Activated naive CD8-positive, alpha-beta T cell treated with anti-CD3 and anti-CD28 coated beads, Interleukin-2, amount 10 ng/mL, durations not matched to agents 7 days and 5 days (primary cell): Measurements from ENCODE around the gene KLHDC3. TPM values are rescaled to one million over a fixed set of nuclear protein-coding genes. Genes with fewer than 3 reads are reported as not detected.
A peak's percentile ranks its signal among the peaks of the same experiment; 100 is the strongest.
"Not testable (repeated sequence)": the region's sequence is repeated elsewhere in the genome, so short reads cannot be mapped to it uniquely, and the experiment has no call there.

Experiments
- ATAC-seq: fragments of 150-1000 bp; cut with Tn5 transposase; one replicate; pipeline ENCODE4 v1.10.0; 2021; ENCODE audit warnings: low read depth, moderate library complexity
- POLR2A ChIA-PET: fragments of 350-600 bp; sonication (Branson Sonifier 250); formaldehyde crosslinking; loops from one replicate; lab custom pipeline; 2021; ENCODE audit warnings: antibody characterized with exemption; lab: Charles Lee
- DNase-seq: peaks from one replicate; pipeline ENCODE4 v3.0.0; 2021
- H3K27ac Mint-ChIP-seq: one replicate; pipeline ENCODE4 v1.8.0; 2022; ENCODE audit warnings: mild to moderate bottlenecking, mixed read lengths
- H3K27me3 Mint-ChIP-seq: one replicate; pipeline ENCODE4 v1.8.0; 2022; ENCODE audit warnings: mild to moderate bottlenecking, moderate library complexity, mixed read lengths
- H3K36me3 Mint-ChIP-seq: one replicate; pipeline ENCODE4 v1.8.0; 2021; ENCODE audit warnings: mild to moderate bottlenecking, mixed read lengths
- H3K4me1 Mint-ChIP-seq: one replicate; pipeline ENCODE4 v1.8.0; 2021; ENCODE audit warnings: mixed read lengths
- H3K4me3 Mint-ChIP-seq: one replicate; pipeline ENCODE4 v1.8.0; 2022; ENCODE audit warnings: mild to moderate bottlenecking, moderate library complexity, mixed read lengths
- H3K9me3 Mint-ChIP-seq: one replicate; pipeline ENCODE4 v1.8.0; 2021; ENCODE audit warnings: mixed read lengths
- total RNA-seq, 2 experiments: library from RNA; stranded (reverse); gene quantifications; one replicate each; pipeline ENCODE4 v1.2.3, GENCODE V29; 2021

KLHDC3 gene
- total RNA-seq, 2 experiments from 2014 or later: 69.4 to 69.9 TPM

DNA sequence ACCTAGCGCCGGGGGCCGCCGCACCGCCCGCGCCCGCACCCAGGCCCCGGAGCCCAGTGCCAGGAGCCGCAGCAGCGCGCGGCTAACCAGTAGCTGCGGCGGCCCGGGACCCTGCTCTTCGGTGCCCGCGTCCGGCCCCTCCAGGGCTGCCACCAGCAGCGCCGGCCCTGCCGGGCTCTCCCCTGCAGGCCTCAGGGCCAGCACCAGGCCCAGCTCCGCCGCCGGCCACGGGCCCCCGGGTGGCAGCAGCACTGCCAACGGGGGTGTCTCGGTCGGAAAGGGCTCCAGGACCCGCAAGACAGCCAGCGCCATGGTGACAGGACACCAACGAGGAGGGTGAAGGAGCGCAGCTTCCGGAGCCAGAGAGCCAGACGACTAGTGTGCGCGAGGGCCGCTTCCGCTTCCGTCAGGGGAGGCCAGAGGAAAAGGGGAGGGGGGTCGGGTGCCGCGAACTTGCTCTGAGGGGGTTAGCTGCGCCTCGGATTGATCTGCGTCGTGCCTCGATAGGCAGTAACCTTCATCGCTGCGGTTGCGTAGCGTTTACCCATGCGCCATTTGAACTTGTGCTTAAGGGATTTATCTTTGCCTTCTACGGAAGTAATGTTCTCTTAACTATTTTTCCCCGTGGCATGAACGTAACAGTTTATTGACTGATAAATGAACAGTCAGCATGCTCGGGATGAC is 35.1 kb upstream of the KLHDC3 start, which contains the start of gene PEX6:
Gene PEX6 (minus strand): TSS at position 343 of the 684 bp plus-strand sequence. CDS start 31 bp downstream, at position 312.
- H3K27ac Mint-ChIP-seq: peak within 1 kb of the TSS; percentile 98
- H3K9me3 Mint-ChIP-seq: no peaks in the 10 kb centered on the region
- no peaks in the 10 kb centered on the region for H3K27me3 Mint-ChIP-seq

DNA sequence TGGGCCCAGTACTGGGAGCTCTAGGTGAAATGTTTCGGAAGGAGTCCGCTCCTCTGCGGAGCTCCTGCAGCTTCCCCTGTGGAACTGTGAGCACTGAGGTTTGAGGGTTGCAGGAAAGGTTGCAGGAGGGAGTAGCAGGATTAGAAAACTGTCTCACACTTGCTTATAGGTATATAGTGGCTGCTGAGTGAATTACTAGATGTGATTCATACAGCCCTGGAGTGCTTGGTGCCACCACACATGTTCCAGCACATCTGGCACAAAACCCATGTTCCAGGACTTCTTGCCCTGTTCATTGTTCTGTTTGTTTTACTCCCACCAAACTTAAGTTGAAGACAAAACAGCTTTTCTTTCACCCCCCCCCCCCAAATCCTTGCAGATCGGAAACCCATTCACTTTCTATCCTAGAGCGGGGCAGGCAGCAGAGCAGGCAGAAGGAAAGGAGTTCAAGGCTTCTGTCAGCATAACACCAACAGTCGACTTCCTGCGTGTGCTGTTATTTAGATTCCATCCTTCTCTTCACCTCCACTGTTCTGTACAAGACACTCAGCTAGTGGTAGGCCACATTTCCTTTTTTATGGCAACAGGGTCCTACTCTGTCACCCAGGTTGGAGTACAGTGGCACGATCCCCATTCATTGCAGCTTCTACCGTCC is 34.4 kb upstream of the KLHDC3 start:
- DNase-seq: no peak
- peaks cover 11% of the 10 kb centered on the region for H3K36me3 Mint-ChIP-seq
- peak; percentile 2 for ATAC-seq
- H3K27ac Mint-ChIP-seq: peak overlapping the region; percentile 98
- H3K27me3 Mint-ChIP-seq: no peaks in the 10 kb centered on the region
- H3K4me3 Mint-ChIP-seq: peak overlapping the region; percentile 89
- H3K4me1 Mint-ChIP-seq: peaks cover 35% of the 10 kb centered on the region
- no peaks in the 10 kb centered on the region for H3K9me3 Mint-ChIP-seq
- POLR2A ChIA-PET: interaction anchor here (0.6 to 3.4 kb wide), 28 partner anchors 8 to 234 kb away, joined by 3 to 66 read pairs (median 6); partner anchors contain the start of genes BICRAL, CNPY3, CUL7 and CUL9

More for the DNA sequence above, 35.1 kb upstream of the KLHDC3 start, which contains the start of gene PEX6:
- H3K36me3 Mint-ChIP-seq: peaks cover 12% of the 10 kb centered on the region
- peaks cover 34% of the 10 kb centered on the region for H3K4me1 Mint-ChIP-seq
- peak within 1 kb of the TSS; percentile 89 for H3K4me3 Mint-ChIP-seq
- ATAC-seq (peak; percentile 94), DNase-seq (peak; percentile 93)
- POLR2A ChIA-PET: interaction anchor here (0.6 to 3.4 kb wide), 30 partner anchors 9 to 233 kb away, joined by 3 to 66 read pairs (median 5); partner anchors contain the start of genes BICRAL, CNPY3, CUL7 and CUL9

DNA sequence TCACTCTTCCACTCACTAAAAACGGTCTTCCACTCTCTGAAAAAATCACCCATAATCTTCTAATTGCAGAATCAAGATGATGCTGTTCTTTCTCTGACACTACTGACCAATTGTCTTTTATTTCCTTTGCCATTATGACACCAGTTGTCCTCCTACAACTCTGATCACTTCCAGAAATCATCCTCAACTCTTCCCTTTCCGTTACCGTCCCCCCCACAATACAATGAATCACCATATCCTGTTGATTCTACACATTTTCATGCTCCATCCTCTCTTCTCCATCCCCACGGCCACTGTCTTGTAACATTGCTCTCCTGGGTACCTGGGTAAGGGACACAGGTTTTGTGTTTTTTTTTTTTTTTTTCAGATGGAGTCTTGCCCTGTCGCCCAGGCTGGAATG is 32.2 kb upstream of the KLHDC3 start:
- Mint-ChIP-seq H3K9me3 (no peaks in the 10 kb centered on the region), H3K4me1 (peaks cover 47% of the 10 kb centered on the region), H3K27me3 (no peaks in the 10 kb centered on the region), H3K36me3 (peaks cover 7% of the 10 kb centered on the region), H3K27ac (peak overlapping the region; percentile 31), H3K4me3 (no peak overlapping the region)
- ATAC-seq (no peak), DNase-seq (no peak)
- POLR2A ChIA-PET: no interaction called here

DNA sequence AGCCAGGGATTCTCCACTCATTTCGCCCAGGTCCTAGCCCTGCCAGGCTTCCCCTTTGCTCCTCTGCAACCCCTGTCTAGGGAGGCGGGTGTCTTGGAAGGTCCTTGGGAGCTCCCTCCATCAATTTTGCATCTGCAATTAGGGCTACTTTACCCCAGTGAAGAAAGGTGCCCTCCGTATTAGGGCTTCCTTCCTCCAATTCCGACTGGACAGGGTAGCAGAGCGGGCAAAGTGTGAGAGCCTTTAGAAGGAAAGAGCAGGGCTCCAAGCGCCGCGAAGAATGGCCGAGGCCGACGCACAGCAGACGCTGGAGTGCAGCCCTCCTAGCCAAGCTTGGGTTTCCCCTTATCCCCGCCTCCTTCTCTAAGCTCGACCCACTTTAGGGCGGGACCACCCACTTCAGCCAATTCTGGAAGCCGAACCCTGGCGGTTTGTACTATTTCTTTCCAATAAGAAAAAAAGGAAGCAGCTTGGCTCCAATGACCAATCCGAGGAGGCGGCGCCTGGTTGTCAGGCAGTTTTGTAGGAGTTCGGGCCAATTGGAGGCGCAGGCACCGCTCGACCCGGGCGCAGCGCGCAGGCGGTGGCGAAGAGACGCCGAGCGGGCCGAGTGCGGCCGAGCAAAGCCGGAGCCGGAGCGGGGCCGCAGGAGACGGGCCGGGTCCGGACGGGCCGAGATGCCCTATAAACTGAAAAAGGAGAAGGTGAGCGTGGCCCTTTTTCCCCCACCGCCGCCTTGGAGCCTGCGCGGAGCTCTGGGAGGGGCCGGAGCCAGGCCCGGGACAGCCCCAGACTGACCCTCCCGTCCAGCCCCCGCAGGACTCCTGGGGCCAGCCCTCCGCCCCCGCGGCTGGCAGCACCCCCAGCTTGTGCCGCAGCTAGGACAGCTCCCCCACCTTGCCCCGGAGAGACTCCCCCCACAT is 29.8 kb upstream of the KLHDC3 start, which contains the start of gene PPP2R5D:
Gene PPP2R5D (plus strand): TSS at position 570 of the 923 bp plus-strand sequence. CDS start 108 bp downstream, at position 678.
- H3K9me3 Mint-ChIP-seq: no peaks in the 10 kb centered on the region
- peak; percentile 94 for ATAC-seq
- peak; percentile 91 for DNase-seq
- H3K4me1 Mint-ChIP-seq: peaks cover 51% of the 10 kb centered on the region
- peak within 1 kb of the TSS; percentile 92 for H3K27ac Mint-ChIP-seq
- POLR2A ChIA-PET: interaction anchor here (0.7 to 3.7 kb wide), 32 partner anchors 9 to 1803 kb away, joined by 3 to 44 read pairs (median 4); partner anchors contain the start of genes CNPY3, CRIP3, CUL7 and KLC4
- peaks cover 9% of the 10 kb centered on the region for H3K36me3 Mint-ChIP-seq
- no peaks in the 10 kb centered on the region for H3K27me3 Mint-ChIP-seq
- H3K4me3 Mint-ChIP-seq: peak within 1 kb of the TSS; percentile 99

DNA sequence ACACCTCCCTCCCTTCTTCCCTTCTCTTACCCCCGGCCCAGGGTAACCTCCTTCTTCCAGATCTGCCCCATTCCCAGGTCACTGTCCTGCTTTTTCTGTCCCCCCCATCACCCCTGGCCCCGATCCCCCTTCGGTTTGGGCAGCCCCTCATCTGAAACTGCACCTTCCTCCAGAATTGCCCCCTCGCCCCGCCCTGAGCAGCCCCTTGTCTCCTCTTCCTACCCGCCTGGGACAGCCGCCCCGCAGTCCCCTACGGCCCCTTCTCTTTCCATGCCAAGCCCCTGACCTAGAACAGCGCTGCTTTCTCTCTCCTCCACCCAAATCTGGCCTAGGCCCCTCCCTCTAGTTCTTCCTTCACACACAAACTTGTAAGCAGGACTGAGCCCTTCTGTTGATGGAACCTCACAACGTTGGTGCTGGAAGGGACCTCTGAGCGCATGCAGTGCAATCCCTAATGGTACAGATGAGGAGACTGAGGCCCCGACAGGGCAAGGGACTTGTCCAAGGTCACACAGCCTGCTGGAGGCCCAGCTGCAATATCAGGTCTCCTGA is 29.0 kb upstream of the KLHDC3 start:
- DNase-seq (peak; percentile 43), ATAC-seq (no peak)
- Mint-ChIP-seq H3K36me3 (peaks cover 13% of the 10 kb centered on the region), H3K9me3 (no peaks in the 10 kb centered on the region), H3K27me3 (no peaks in the 10 kb centered on the region), H3K27ac (peak overlapping the region; percentile 92), H3K4me3 (peak overlapping the region; percentile 99), H3K4me1 (peaks cover 45% of the 10 kb centered on the region)
- POLR2A ChIA-PET: interaction anchor here (0.9 to 3.7 kb wide), 15 partner anchors 15 to 421 kb away, joined by 3 to 44 read pairs (median 5); partner anchors contain the start of genes CNPY3, CUL7, KLC4 and KLHDC3

DNA sequence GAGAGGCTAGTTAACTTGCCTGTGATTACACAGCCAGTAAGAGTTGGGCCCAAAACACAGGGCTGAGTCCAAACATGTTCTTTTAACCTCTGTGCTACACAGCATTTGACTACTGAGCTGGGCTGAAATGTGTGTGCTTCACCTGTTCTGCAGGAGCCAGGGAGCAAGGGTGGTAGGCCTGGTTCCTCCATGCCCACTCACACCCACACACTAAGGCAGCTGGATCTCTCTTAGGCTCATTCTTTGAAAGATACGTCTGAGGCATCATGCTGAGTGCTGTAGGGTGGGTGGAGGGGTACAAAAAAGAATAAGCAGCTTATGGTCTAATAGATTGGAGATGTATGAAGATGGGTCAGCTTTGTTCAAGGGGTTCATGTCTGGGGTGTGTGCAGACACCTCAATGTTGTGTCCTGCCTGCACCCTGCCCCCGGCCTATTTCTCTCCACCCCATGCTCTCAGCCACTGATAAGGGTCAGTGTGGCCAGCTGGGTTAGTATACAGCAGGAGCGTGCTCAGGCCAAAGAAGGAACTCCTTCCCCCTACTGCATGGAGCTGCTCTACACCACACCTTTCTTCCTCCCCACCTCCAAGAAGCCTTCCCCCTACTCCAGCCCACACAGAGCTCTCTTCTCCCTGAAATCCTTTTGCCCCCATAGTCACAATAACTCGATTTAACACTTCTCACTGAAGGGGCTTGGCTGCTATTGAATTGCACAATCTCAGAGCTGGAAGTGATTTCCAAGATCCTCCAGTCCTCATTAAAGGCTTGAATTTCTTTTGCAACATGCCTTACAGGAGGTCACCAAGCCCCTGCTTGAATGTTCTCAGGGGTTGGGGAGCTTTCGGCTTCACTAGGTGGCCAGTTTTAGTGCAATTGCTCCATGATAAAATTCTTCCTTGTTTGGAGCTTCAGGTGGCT is 26.3 kb upstream of the KLHDC3 start:
- Mint-ChIP-seq H3K9me3 (no peaks in the 10 kb centered on the region), H3K4me3 (no peak overlapping the region), H3K27ac (no peak overlapping the region), H3K4me1 (peaks cover 42% of the 10 kb centered on the region), H3K27me3 (no peaks in the 10 kb centered on the region), H3K36me3 (peaks cover 22% of the 10 kb centered on the region)
- no peak for DNase-seq
- POLR2A ChIA-PET: interaction anchor here (0.6 to 2.3 kb wide), 5 partner anchors 9 to 66 kb away, joined by 3 to 16 read pairs (median 5); partner anchors contain the start of genes CNPY3, CUL7, PEX6 and RRP36
- ATAC-seq: no peak

DNA sequence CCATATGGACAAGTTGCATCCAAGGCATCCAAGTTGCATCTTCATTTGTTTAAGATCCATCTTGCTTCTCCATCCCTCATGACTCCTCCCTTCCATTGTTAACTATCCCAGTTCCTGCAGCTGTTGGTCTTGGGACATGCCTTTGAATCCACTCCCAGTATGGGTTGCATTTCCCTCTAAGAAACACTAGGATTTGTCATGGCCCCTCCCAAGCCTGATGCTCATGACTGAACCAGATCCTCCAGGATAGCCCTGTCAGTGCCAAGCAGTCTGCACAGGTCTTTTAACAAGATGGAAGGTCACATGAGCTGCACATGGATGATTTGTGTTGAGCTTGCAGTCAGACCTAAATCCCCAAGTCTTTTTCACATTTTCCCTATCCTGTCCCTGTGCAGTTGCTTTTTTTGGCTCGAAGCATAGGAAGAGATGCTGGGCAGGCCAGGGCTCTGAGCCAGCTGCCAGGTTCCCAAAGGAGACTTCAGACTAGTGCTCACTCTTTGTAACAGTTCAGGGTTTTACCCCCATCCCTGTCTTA is 25.5 kb upstream of the KLHDC3 start:
- H3K27me3 Mint-ChIP-seq: no peaks in the 10 kb centered on the region
- ATAC-seq (no peak), DNase-seq (no peak)
- peaks cover 25% of the 10 kb centered on the region for H3K36me3 Mint-ChIP-seq
- H3K27ac Mint-ChIP-seq: no peak overlapping the region
- no peak overlapping the region for H3K4me3 Mint-ChIP-seq
- POLR2A ChIA-PET: interaction anchor here (0.6 to 2.3 kb wide), 5 partner anchors 10 to 65 kb away, joined by 3 to 16 read pairs (median 5); partner anchors contain the start of genes CNPY3, CUL7, PEX6 and RRP36
- H3K9me3 Mint-ChIP-seq: no peaks in the 10 kb centered on the region
- peaks cover 43% of the 10 kb centered on the region for H3K4me1 Mint-ChIP-seq

DNA sequence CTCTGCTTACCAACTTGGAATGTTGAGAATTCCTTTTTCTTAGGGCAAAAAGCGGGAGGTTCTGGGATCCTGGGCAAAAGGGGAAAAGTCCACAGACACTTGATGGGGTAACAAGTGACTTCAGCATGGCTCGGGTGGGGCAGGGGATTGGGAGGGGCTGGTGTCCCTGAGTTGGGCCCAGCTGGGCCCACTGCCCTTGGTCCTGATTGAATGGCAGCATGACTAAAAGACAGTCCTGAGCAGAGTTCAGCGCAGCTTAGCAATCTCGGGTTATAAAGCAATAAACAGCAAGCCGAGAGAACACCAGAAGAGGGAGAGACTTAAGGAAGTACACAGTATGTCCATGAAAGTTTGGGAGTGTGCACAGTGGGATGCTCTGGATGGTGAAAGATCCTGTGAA is 24.1 kb upstream of the KLHDC3 start:
- POLR2A ChIA-PET: interaction anchor here (1.0 kb wide), 1 partner anchor 11 kb away, joined by 3 read pairs; the partner anchor contains the start of gene PEX6
- H3K4me3 Mint-ChIP-seq: no peak overlapping the region
- no peaks in the 10 kb centered on the region for H3K27me3 Mint-ChIP-seq
- H3K27ac Mint-ChIP-seq: no peak overlapping the region
- DNase-seq (no peak), ATAC-seq (no peak)
- peaks cover 26% of the 10 kb centered on the region for H3K36me3 Mint-ChIP-seq
- peaks cover 39% of the 10 kb centered on the region for H3K4me1 Mint-ChIP-seq
- no peaks in the 10 kb centered on the region for H3K9me3 Mint-ChIP-seq

DNA sequence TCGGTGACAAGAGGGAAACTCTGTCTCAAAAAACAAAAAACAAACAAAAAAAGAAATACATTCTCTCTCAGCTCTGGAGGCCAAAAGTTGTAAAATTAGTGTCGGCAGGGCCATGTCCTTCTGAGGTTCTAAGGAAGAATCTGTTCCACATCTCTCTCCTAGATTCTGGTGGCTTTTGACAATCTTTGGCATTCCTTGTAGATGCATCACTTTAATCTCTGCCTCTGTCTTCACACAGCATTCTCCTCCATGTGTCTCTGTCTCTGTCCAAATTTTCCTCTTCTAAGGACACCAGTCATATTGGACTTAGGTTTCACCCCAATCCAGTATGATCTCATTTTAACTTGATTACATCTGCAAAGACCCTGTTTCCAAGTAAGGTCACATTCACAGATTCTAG is 20.6 kb upstream of the KLHDC3 start:
- peaks cover 11% of the 10 kb centered on the region for H3K4me1 Mint-ChIP-seq
- H3K27me3 Mint-ChIP-seq: no peaks in the 10 kb centered on the region
- DNase-seq (no peak), ATAC-seq (no peak)
- POLR2A ChIA-PET: interaction anchor here (1.6 kb wide), 1 partner anchor 9 kb away, joined by 5 read pairs; the partner anchor contains the start of gene PPP2R5D
- H3K4me3 Mint-ChIP-seq: no peak overlapping the region
- H3K9me3 Mint-ChIP-seq: no peaks in the 10 kb centered on the region
- H3K36me3 Mint-ChIP-seq: peaks cover 20% of the 10 kb centered on the region
- no peak overlapping the region for H3K27ac Mint-ChIP-seq

DNA sequence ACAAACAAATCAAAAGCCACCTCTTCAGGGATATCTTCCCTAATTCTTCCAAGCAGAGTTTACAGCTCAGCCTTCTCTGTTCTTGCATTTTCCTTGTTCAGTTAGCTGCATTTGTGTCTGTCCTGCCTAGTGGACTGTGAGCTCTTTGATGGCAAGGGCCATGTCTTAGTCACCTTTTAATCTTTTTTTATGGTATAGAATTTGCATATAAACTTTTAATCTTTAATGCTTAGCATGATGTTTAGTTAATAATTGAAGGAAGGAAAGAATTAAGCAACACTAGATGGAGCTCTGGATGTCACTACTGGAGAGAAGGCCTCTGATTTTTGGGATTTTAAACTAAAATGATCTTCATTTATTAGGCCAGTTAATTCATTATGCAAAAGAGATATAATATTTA is 17.5 kb upstream of the KLHDC3 start:
- no peak overlapping the region for H3K27ac Mint-ChIP-seq
- peaks cover 2% of the 10 kb centered on the region for H3K4me1 Mint-ChIP-seq
- POLR2A ChIA-PET: no interaction called here
- no peaks in the 10 kb centered on the region for H3K27me3 Mint-ChIP-seq
- no peak overlapping the region for H3K4me3 Mint-ChIP-seq
- DNase-seq (no peak), ATAC-seq (no peak)
- peaks cover 7% of the 10 kb centered on the region for H3K36me3 Mint-ChIP-seq
- no peaks in the 10 kb centered on the region for H3K9me3 Mint-ChIP-seq

DNA sequence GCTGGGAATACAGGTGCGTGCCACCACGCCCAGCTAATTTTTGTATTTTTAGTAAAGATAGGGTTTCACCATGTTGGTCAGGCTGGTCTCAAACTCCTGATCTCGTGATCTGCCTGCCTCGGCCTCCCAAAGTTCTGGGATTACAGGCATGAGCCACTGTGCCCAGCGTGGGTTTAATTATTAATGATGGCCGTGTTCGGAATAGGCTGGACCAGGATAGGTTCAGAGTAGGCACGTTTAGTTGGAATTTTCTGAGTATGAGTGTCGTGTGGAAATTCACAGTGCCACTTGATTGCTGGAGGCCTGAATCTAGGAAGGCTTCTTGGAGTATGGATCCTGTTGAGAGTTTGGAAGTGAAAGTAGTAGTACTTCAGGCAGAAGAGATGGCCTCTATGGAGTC is 15.8 kb upstream of the KLHDC3 start:
- H3K9me3 Mint-ChIP-seq, H3K27me3 Mint-ChIP-seq, H3K36me3 Mint-ChIP-seq, H3K27ac Mint-ChIP-seq, H3K4me1 Mint-ChIP-seq, ATAC-seq, DNase-seq, H3K4me3 Mint-ChIP-seq, POLR2A ChIA-PET: not testable (repeated sequence)
